Endothelial cell of umbilical vein (primary cell): ENCODE measurements around the gene FAM222B. TPM values are rescaled to one million over a fixed set of nuclear protein-coding genes. Genes with fewer than 3 reads are reported as not detected.

Experiments
- BruUV-seq: library from RNA; stranded (reverse); fragments of 400-500 nt; replicated peaks from 2 replicates; lab custom pipeline; 2021; lab: Mats Ljungman, UMichigan
- CTCF ChIA-PET: fragments of 300-600, 350-600 bp; sonication (Branson Sonifier 250); formaldehyde crosslinking; loops from one replicate; lab custom pipeline; 2021; ENCODE audit warnings: antibody characterized with exemption, inconsistent platforms; lab: Charles Lee
- POLR2A ChIA-PET: fragments of 300-600, 350-600 bp; sonication (Branson Sonifier 250); formaldehyde crosslinking; loops from one replicate; lab custom pipeline; 2021; ENCODE audit warnings: antibody characterized with exemption, inconsistent platforms; lab: Charles Lee
- DNase-seq: peaks from one replicate; pipeline ENCODE4 v3.0.0-alpha.2; 2011; ENCODE audit warnings: low read depth, low spot score
- FAIRE-seq: peaks from 2 replicates; lab custom pipeline; 2011; peaks lifted over from hg19 to GRCh38; lab: Jason Lieb, UNC
- H2AFZ ChIP-seq: 2 replicates; pipeline ENCODE4 v1.6.0; 2012; ENCODE audit warnings: low read depth, low read length, control low read depth, inconsistent platforms
- H3K27ac ChIP-seq: 2 replicates; pipeline ENCODE4 v1.5.1; 2011; ENCODE audit warnings: low read depth, mild to moderate bottlenecking, control low read depth, low read length, moderate library complexity; ENCODE audit not compliant: insufficient read depth
- H3K27me3 ChIP-seq, 2 experiments: 2 replicates each; pipeline versions ENCODE4 v1.6.0 to v1.6.1; 2011; ENCODE audit warnings: low read length in 2 of 2, mixed read lengths in 1 of 2; ENCODE audit not compliant: control insufficient read depth in 2 of 2, insufficient read depth in 2 of 2
- H3K36me3 ChIP-seq, 2 experiments: 2 replicates in 1 of 2; 3 replicates in 1 of 2; pipeline ENCODE4 v1.5.1; 2011; ENCODE audit warnings: low read length in 2 of 2, mild to moderate bottlenecking in 1 of 2, moderate library complexity in 1 of 2; ENCODE audit not compliant: control insufficient read depth in 2 of 2, insufficient read depth in 2 of 2; ENCODE audit errors: extremely low read depth in 1 of 2
- H3K4me1 ChIP-seq: 3 replicates; pipeline ENCODE4 v1.5.1; 2011; ENCODE audit warnings: mild to moderate bottlenecking, low read length; ENCODE audit not compliant: control insufficient read depth, insufficient read depth; ENCODE audit errors: extremely low read depth
- H3K4me2 ChIP-seq: 2 replicates; pipeline ENCODE4 v1.6.1; 2011; ENCODE audit warnings: low read length, control low read depth, mixed read lengths; ENCODE audit not compliant: insufficient read depth
- H3K4me3 ChIP-seq, 3 experiments: fragments of 200-600 bp in 1 of 3; sonication (generic), shearing (Covaris generic) in 1 of 3; replicated peaks in 1 of 3; 2 replicates each; pipeline ENCODE4 v1.5.1; 2011 to 2016; ENCODE audit warnings: control low read depth in 3 of 3, low read length in 3 of 3, mild to moderate bottlenecking in 2 of 3, inconsistent platforms in 1 of 3, low read depth in 1 of 3, moderate library complexity in 1 of 3; ENCODE audit not compliant: insufficient read depth in 1 of 3
- H3K79me2 ChIP-seq: 2 replicates; pipeline ENCODE4 v1.6.0; 2012; ENCODE audit warnings: low read length, inconsistent platforms; ENCODE audit not compliant: control insufficient read depth, insufficient read depth
- H3K9ac ChIP-seq: replicated peaks from 2 replicates; pipeline ENCODE3; 2011; ENCODE audit warnings: low read length, control low read depth; ENCODE audit not compliant: insufficient read depth; ENCODE audit errors: extremely low read depth
- H3K9me1 ChIP-seq: replicated peaks from 3 replicates; pipeline ENCODE4 v1.6.0; 2011; ENCODE audit warnings: mild to moderate bottlenecking, low read length; ENCODE audit not compliant: control insufficient read depth, insufficient read depth; ENCODE audit errors: extremely low read depth
- H3K9me3 ChIP-seq: replicated peaks from 2 replicates; pipeline ENCODE4 v1.5.1; 2012; ENCODE audit warnings: low read length, inconsistent platforms; ENCODE audit not compliant: control insufficient read depth, insufficient read depth
- H4K20me1 ChIP-seq: replicated peaks from 2 replicates; pipeline ENCODE3; 2011; ENCODE audit warnings: mild to moderate bottlenecking, low read length; ENCODE audit not compliant: control insufficient read depth, insufficient read depth; ENCODE audit errors: extremely low read depth
- EZH2 ChIP-seq: IDR thresholded peaks from 2 replicates; pipeline ENCODE4 v1.6.1; 2012; ENCODE audit warnings: borderline replicate concordance, low read depth, mild to moderate bottlenecking, moderate library complexity, low read length, inconsistent platforms; ENCODE audit not compliant: severe bottlenecking
- FOS ChIP-seq: IDR thresholded peaks from 2 replicates; pipeline ENCODE4 v1.6.1; 2011; ENCODE audit warnings: mild to moderate bottlenecking, low read length, moderate library complexity, borderline replicate concordance; ENCODE audit not compliant: insufficient read depth
- GATA2 ChIP-seq: IDR thresholded peaks from 2 replicates; pipeline ENCODE4 v1.7.0; 2011; ENCODE audit warnings: low read depth, mild to moderate bottlenecking, moderate library complexity, mixed read lengths, low read length; ENCODE audit not compliant: insufficient read length, insufficient read depth
- JUN ChIP-seq: IDR thresholded peaks from 2 replicates; pipeline ENCODE4 v1.6.1; 2011; ENCODE audit warnings: borderline replicate concordance, low read depth; ENCODE audit not compliant: insufficient read length, insufficient read depth
- MYC ChIP-seq: IDR thresholded peaks from one replicate; pipeline ENCODE4 v1.6.1; 2011; ENCODE audit warnings: mild to moderate bottlenecking, low read depth, low read length
- POLR2A ChIP-seq: IDR thresholded peaks from 2 replicates; pipeline ENCODE4 v1.6.1; 2012; ENCODE audit warnings: low read depth, mild to moderate bottlenecking, control low read depth, low read length
- POLR2AphosphoS5 ChIP-seq: IDR thresholded peaks from 2 replicates; pipeline ENCODE4 v1.6.1; 2012; ENCODE audit warnings: low read depth, mild to moderate bottlenecking, control low read depth, low read length, moderate library complexity; ENCODE audit not compliant: insufficient read depth
- dilution Hi-C: fragments of 300-500 bp; cut with MboI; formaldehyde crosslinking; loops from one replicate; pipeline ENCODE4 v1.15.0; 2019; ENCODE audit warnings: low sequenced_read_pairs; ENCODE audit not compliant: extremely low pct_ligation_motif_present
- intact Hi-C: fragments of 100-400 bp; cut with micrococcal nuclease; formaldehyde crosslinking; loops from one replicate; pipeline ENCODE4 v1.10.0; 2022
- polyA plus RNA-seq, 4 experiments: library from polyadenylated mRNA; depleted of rRNA in 3 of 4; stranded (reverse) in 3 of 4; unstranded in 1 of 4; fragments of >200 nt; gene quantifications; 2 replicates each; pipeline versions ENCODE4 v1.2.1 to v1.2.3, GENCODE V29; 2011 to 2012; ENCODE audit warnings: missing spikeins in 1 of 4
- total RNA-seq: library from RNA; stranded (reverse); gene quantifications from 2 replicates; pipeline ENCODE4 v1.2.3, GENCODE V29; 2021
- TF ChIP-seq, protein P1 (sequence below), 2 donors: IDR thresholded peaks; 1 replicate in 1 of 2; 2 replicates in 1 of 2; pipeline ENCODE4 v1.5.1; 2011; ENCODE audit warnings: low read length in 2 of 2, mild to moderate bottlenecking in 2 of 2, moderate library complexity in 2 of 2, control low read depth in 1 of 2, inconsistent platforms in 1 of 2, low read depth in 1 of 2; ENCODE audit not compliant: insufficient read depth in 1 of 2; ENCODE audit errors: extremely low read depth in 1 of 2
- TF ChIP-seq, protein P2 (sequence below): IDR thresholded peaks from 2 replicates; pipeline ENCODE4 v1.6.1; 2011; ENCODE audit not compliant: insufficient read depth, insufficient read length

The FAM222B gene
- total and polyA plus RNA-seq, 2 donors (not counting 3 experiments of a cell fraction or from before 2014, with no cell fraction given), result 21.1 to 30.6 TPM

DNA sequence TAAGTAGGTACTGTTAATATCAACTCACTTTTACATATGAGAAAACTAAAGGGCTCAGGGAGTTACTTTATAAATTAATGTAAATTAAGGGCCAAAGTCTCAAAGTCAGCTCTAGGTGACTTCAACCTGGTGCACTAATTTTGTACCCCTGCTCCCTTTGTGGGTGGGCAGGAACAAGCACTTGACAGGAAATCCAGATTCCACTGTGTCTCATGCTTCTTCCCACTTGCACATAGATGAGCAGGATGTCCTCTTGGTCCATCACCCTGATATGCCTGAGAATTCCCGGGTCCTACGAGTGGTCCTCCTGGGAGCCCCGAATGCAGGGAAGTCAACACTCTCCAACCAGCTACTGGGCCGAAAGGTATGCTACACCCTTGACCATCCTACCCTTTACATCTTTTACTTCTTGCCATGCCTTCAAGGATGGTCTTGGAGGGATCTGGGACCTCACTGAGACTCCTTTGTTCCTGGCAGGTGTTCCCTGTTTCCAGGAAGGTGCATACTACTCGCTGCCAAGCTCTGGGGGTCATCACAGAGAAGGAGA lies 13.5 kb upstream of the FAM222B start:
- Histone ChIP-seq H3K27ac (no peak overlapping the region), H3K36me3 (peaks cover 13 to 19% of the 10 kb centered on the region in 2 experiments), H3K9ac (no peak overlapping the region), H3K79me2 (peaks cover 10% of the 10 kb centered on the region), H3K4me3 (no peak overlapping the region), H3K27me3 (no peaks in the 10 kb centered on the region), H3K9me1 (no peaks in the 10 kb centered on the region), H2AFZ (no peak overlapping the region), H3K9me3 (no peaks in the 10 kb centered on the region), H3K4me1 (peaks cover 12% of the 10 kb centered on the region), H3K4me2 (peak overlapping the region; percentile 72), H4K20me1 (no peaks in the 10 kb centered on the region)
- TF ChIP-seq, protein P1, sequence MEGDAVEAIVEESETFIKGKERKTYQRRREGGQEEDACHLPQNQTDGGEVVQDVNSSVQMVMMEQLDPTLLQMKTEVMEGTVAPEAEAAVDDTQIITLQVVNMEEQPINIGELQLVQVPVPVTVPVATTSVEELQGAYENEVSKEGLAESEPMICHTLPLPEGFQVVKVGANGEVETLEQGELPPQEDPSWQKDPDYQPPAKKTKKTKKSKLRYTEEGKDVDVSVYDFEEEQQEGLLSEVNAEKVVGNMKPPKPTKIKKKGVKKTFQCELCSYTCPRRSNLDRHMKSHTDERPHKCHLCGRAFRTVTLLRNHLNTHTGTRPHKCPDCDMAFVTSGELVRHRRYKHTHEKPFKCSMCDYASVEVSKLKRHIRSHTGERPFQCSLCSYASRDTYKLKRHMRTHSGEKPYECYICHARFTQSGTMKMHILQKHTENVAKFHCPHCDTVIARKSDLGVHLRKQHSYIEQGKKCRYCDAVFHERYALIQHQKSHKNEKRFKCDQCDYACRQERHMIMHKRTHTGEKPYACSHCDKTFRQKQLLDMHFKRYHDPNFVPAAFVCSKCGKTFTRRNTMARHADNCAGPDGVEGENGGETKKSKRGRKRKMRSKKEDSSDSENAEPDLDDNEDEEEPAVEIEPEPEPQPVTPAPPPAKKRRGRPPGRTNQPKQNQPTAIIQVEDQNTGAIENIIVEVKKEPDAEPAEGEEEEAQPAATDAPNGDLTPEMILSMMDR (IDR thresholded peaks at IDR 0.05; ENCODE audit: extremely low read depth in 1 of 2, insufficient read depth in 1 of 2, low read depth in 1 of 2, low read length in 2 of 2), result no peak
- TF ChIP-seq, protein P2, sequence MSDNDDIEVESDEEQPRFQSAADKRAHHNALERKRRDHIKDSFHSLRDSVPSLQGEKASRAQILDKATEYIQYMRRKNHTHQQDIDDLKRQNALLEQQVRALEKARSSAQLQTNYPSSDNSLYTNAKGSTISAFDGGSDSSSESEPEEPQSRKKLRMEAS, result no peak
- TF ChIP-seq JUN (no peak), GATA2 (no peak), POLR2A (no peak), EZH2 (no peak), MYC (no peak), FOS (no peak), POLR2AphosphoS5 (no peak)
- FAIRE-seq (no peak), DNase-seq (no peak)
- ChIA-PET CTCF (interaction anchor here (0.8 to 2.1 kb wide), 4 partner anchors 9 to 129 kb away, joined by 3 to 8 read pairs (median 4); no protein-coding TSS in a partner anchor), POLR2A (interaction anchor here (0.7 kb wide), 1 partner anchor 88 kb away, joined by 4 read pairs; no protein-coding TSS in a partner anchor)
- intact Hi-C loops (no loop called here), dilution Hi-C loops (no loop called here)
- no TSS peak for BruUV-seq
